ENCODE results near the gene DENND2C.

DENND2C gene

GRCh38 chr1:114536043-114536442, 133.8 kb downstream of the DENND2C start:
- DNase-seq: no peak

- DNase-seq: no peak
Measured at GRCh38 chr1:114535401-114535800, 134.4 kb downstream of the DENND2C start.

Data from CD4-positive, alpha-beta T cell treated with Interleukin-12 subunit alpha and Interleukin-12 subunit beta, for 1 hour (primary cell).